DOHH2 (cell line): Measurements from ENCODE around the gene MTPN.

Experiments used
- H3F3A ChIP-seq: fragments of 200-600 bp; sonication (generic), shearing (Covaris generic); 2 replicates; pipeline ENCODE4 v1.6.0; 2016; ENCODE audit warnings: antibody characterized with exemption, mild to moderate bottlenecking; ENCODE audit not compliant: control insufficient read depth, insufficient read depth
- H3K27ac ChIP-seq: fragments of 200-600 bp; sonication (generic); 2 replicates; pipeline ENCODE4 v1.5.1; 2014; ENCODE audit warnings: low read depth, mild to moderate bottlenecking, low read length, moderate library complexity
- H3K27me3 ChIP-seq: fragments of 200-600 bp; sonication (generic); 2 replicates; pipeline ENCODE4 v1.6.1; 2014; ENCODE audit warnings: mild to moderate bottlenecking, low read length, mixed read lengths; ENCODE audit not compliant: control insufficient read depth
- H3K36me3 ChIP-seq: fragments of 200-600 bp; sonication (generic); 2 replicates; pipeline ENCODE4 v1.6.1; 2014; ENCODE audit warnings: mild to moderate bottlenecking, low read length, moderate library complexity, mixed read lengths; ENCODE audit not compliant: control insufficient read depth
- H3K4me1 ChIP-seq: fragments of 200-600 bp; sonication (generic); 2 replicates; pipeline ENCODE4 v1.6.1; 2014; ENCODE audit warnings: mild to moderate bottlenecking, low read length, mixed read lengths; ENCODE audit not compliant: control insufficient read depth
- H3K4me2 ChIP-seq: fragments of 200-600 bp; sonication (generic); 2 replicates; pipeline ENCODE4 v1.6.0; 2014; ENCODE audit warnings: mild to moderate bottlenecking, low read length, moderate library complexity
- H3K4me3 ChIP-seq: fragments of 200-600 bp; sonication (generic); 2 replicates; pipeline ENCODE4 v1.5.1; 2014; ENCODE audit warnings: mild to moderate bottlenecking, low read length, mixed read lengths
- H3K79me2 ChIP-seq: fragments of 200-600 bp; sonication (generic); 2 replicates; pipeline ENCODE4 v1.6.1; 2014; ENCODE audit warnings: mild to moderate bottlenecking, low read length, mixed read lengths; ENCODE audit not compliant: control insufficient read depth
- H3K9me2 ChIP-seq: fragments of 200-600 bp; sonication (generic); replicated peaks from 2 replicates; pipeline ENCODE4 v1.6.1; 2014; ENCODE audit warnings: mild to moderate bottlenecking, low read length, mixed read lengths; ENCODE audit not compliant: control insufficient read depth
- H3K9me3 ChIP-seq: fragments of 200-600 bp; sonication (generic); 2 replicates; pipeline ENCODE4 v1.6.1; 2014; ENCODE audit warnings: antibody characterized with exemption, low read length, mixed read lengths; ENCODE audit not compliant: control insufficient read depth, insufficient read depth
- H4K20me1 ChIP-seq: fragments of 200-600 bp; sonication (generic); 2 replicates; pipeline ENCODE4 v1.6.0; 2014; ENCODE audit warnings: low read depth, mild to moderate bottlenecking, antibody characterized with exemption, low read length, moderate library complexity; ENCODE audit not compliant: control insufficient read depth, insufficient read depth
- CTCF ChIP-seq: fragments of 200-600 bp; sonication (generic); IDR thresholded peaks from one replicate; pipeline ENCODE4 v1.5.1; 2014; ENCODE audit warnings: antibody characterized with exemption, mild to moderate bottlenecking, low read depth, low read length; ENCODE audit not compliant: poor library complexity, severe bottlenecking
- EZH2phosphoT487 ChIP-seq: fragments of 200-600 bp; sonication (generic); IDR thresholded peaks from 2 replicates; pipeline ENCODE4 v1.6.1; 2017; ENCODE audit warnings: borderline replicate concordance, mild to moderate bottlenecking, antibody characterized with exemption, low read length, moderate library complexity, mixed read lengths

Gene MTPN

GRCh38 chr7:135910393-135911036 lies 66.6 kb downstream of the MTPN start:
- Histone ChIP-seq H3K9me2 (no peaks in the 10 kb centered on the region), H3K27me3 (no peaks in the 10 kb centered on the region), H3K27ac (no peak overlapping the region), H3K79me2 (no peaks in the 10 kb centered on the region), H3F3A (no peaks in the 10 kb centered on the region), H3K9me3 (no peaks in the 10 kb centered on the region), H3K4me3 (no peak overlapping the region), H3K4me2 (no peak overlapping the region), H3K36me3 (no peaks in the 10 kb centered on the region), H4K20me1 (no peaks in the 10 kb centered on the region), H3K4me1 (no peaks in the 10 kb centered on the region)
- TF ChIP-seq EZH2phosphoT487 (no peak), CTCF (no peak)

- Histone ChIP-seq H3K27ac (no peak overlapping the region), H3K4me1 (no peaks in the 10 kb centered on the region), H3K4me3 (no peak overlapping the region), H3K79me2 (no peaks in the 10 kb centered on the region), H3K9me2 (no peaks in the 10 kb centered on the region), H3K4me2 (no peak overlapping the region), H3K9me3 (no peaks in the 10 kb centered on the region), H3F3A (no peaks in the 10 kb centered on the region), H4K20me1 (no peaks in the 10 kb centered on the region), H3K36me3 (no peaks in the 10 kb centered on the region), H3K27me3 (no peaks in the 10 kb centered on the region)
- TF ChIP-seq CTCF (no peak), EZH2phosphoT487 (no peak)
Measured at GRCh38 chr7:135905858-135906257, 71.3 kb downstream of the MTPN start.

GRCh38 chr7:135905355-135905754 lies 71.8 kb downstream of the MTPN start:
- Histone ChIP-seq H3K4me1 (no peaks in the 10 kb centered on the region), H3K79me2 (no peaks in the 10 kb centered on the region), H3K4me3 (no peak overlapping the region), H3K27ac (no peak overlapping the region), H3K4me2 (no peak overlapping the region), H4K20me1 (no peaks in the 10 kb centered on the region), H3K36me3 (no peaks in the 10 kb centered on the region), H3K9me2 (no peaks in the 10 kb centered on the region), H3K9me3 (no peaks in the 10 kb centered on the region), H3F3A (no peaks in the 10 kb centered on the region), H3K27me3 (no peaks in the 10 kb centered on the region)
- no peak for TF ChIP-seq CTCF
- TF ChIP-seq EZH2phosphoT487, result no peak
